Esophagus muscularis mucosa (tissue), 4 donors: ENCODE data around the gene NDUFC2. TPM values are rescaled to one million over a fixed set of nuclear protein-coding genes. Genes with fewer than 3 reads are reported as not detected.
A peak's percentile ranks its signal among the peaks of the same experiment; 100 is the strongest.

Experiments
- DNase-seq: peaks from one replicate; pipeline ENCODE4 v3.0.0-alpha.2; 2017; ENCODE audit errors: extremely low spot score
- H3K27ac ChIP-seq, 4 donors: fragments of 200-600 bp; sonication (generic); replicated peaks in 1 of 4; 1 replicate in 3 of 4; 2 replicates in 1 of 4; pipeline ENCODE4 v1.5.1; 2016 to 2019; ENCODE audit warnings: mild to moderate bottlenecking in 1 of 4
- H3K27me3 ChIP-seq, 4 donors: fragments of 200-600 bp; sonication (generic); one replicate each; pipeline versions ENCODE4 v1.5.1 to v1.6.0; 2016 to 2019
- H3K36me3 ChIP-seq, 4 donors: fragments of 200-600 bp; sonication (generic); one replicate each; pipeline ENCODE4 v1.5.1; 2016 to 2019
- H3K4me1 ChIP-seq, 4 donors: fragments of 200-600 bp; sonication (generic); one replicate each; pipeline ENCODE4 v1.5.1; 2016 to 2019
- H3K4me3 ChIP-seq, 4 donors: fragments of 200-600 bp; sonication (generic); 1 replicate in 2 of 4; 2 replicates in 2 of 4; pipeline ENCODE4 v1.5.1; 2016 to 2019; ENCODE audit warnings: mild to moderate bottlenecking in 4 of 4, moderate library complexity in 1 of 4
- H3K9me3 ChIP-seq, 4 donors: fragments of 200-600 bp; sonication (generic); 1 replicate in 3 of 4; 2 replicates in 1 of 4; pipeline ENCODE4 v1.5.1; 2016 to 2019
- EP300 ChIP-seq: sonication (generic); formaldehyde crosslinking; IDR thresholded peaks from one replicate; pipeline ENCODE4 v1.6.1; 2017; ENCODE audit warnings: antibody characterized with exemption
- POLR2A ChIP-seq: fragments of 450-650 bp; IDR thresholded peaks from one replicate; pipeline ENCODE4 v1.6.1; 2017; ENCODE audit warnings: antibody characterized with exemption, moderate library complexity, mild to moderate bottlenecking, low read depth
- POLR2AphosphoS5 ChIP-seq, 2 donors: sonication (generic); formaldehyde crosslinking; IDR thresholded peaks; one replicate each; pipeline ENCODE4 v1.6.1; 2017; ENCODE audit warnings: antibody characterized with exemption in 2 of 2
- WGBS: methylation state at CpG from one replicate; pipeline ENCODE4 v1.1.5; 2018; 5-methylcytosine and 5-hydroxymethylcytosine counted together
- intact Hi-C: fragments of 100-400 bp; cut with DNase I; formaldehyde crosslinking; loops from one replicate; pipeline ENCODE4 v1.15.1; 2023
- total RNA-seq, 4 donors: library from RNA; depleted of rRNA; stranded (reverse); fragments of >200 nt; gene quantifications; one replicate each; pipeline versions ENCODE4 v1.1.0 to v1.2.1, GENCODE V29; 2016
- TF ChIP-seq, protein P1 (sequence below), 3 experiments: fragments of 200-600 bp in 2 of 3; fragments of 450-650 bp in 1 of 3; sonication (generic) in 2 of 3; IDR thresholded peaks; one replicate each; pipeline ENCODE4 v1.5.1; 2017 to 2019; ENCODE audit warnings: antibody characterized with exemption in 3 of 3, mild to moderate bottlenecking in 2 of 3, moderate library complexity in 1 of 3

The NDUFC2 gene
- total RNA-seq, 4 donors from 2014 or later = 65.1 to 116 (median 91.1) TPM

DNA sequence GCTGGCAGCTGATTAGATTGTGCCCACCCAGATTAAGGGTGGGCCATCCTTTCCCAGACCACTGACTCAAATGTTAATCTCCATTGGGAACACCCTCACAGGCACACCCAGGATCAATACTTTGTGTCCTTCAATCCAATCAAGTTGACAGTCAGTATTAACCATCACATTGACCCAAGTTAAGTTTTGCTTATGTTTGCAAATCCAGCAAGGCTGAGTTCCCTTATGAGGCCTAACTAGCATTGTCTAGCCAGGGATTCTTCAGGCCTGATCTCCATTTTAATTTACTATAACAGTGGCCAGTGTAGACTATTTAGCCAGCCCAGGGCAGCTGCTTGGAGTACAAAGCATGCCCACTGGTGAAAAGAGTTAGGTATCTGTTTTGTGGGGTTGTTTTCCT, 54.3 kb downstream of the NDUFC2 start:
- no peak overlapping the region for H3K27ac ChIP-seq
- no peaks in the 10 kb centered on the region for H3K9me3 ChIP-seq
- no peaks in the 10 kb centered on the region for H3K36me3 ChIP-seq
- H3K27me3 ChIP-seq = peaks cover 0 to 12% (median 0%) of the 10 kb centered on the region in 4 donors
- TF ChIP-seq, protein P1, sequence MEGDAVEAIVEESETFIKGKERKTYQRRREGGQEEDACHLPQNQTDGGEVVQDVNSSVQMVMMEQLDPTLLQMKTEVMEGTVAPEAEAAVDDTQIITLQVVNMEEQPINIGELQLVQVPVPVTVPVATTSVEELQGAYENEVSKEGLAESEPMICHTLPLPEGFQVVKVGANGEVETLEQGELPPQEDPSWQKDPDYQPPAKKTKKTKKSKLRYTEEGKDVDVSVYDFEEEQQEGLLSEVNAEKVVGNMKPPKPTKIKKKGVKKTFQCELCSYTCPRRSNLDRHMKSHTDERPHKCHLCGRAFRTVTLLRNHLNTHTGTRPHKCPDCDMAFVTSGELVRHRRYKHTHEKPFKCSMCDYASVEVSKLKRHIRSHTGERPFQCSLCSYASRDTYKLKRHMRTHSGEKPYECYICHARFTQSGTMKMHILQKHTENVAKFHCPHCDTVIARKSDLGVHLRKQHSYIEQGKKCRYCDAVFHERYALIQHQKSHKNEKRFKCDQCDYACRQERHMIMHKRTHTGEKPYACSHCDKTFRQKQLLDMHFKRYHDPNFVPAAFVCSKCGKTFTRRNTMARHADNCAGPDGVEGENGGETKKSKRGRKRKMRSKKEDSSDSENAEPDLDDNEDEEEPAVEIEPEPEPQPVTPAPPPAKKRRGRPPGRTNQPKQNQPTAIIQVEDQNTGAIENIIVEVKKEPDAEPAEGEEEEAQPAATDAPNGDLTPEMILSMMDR (IDR thresholded peaks at IDR 0.05) = no peak
- TF ChIP-seq POLR2AphosphoS5 (IDR thresholded peaks at IDR 0.05) (no peak), POLR2A (no peak), EP300 (no peak)
- no peak for DNase-seq
- peaks cover 1 to 17% (median 16%) of the 10 kb centered on the region in 4 donors for H3K4me1 ChIP-seq
- intact Hi-C loops = no loop called here
- H3K4me3 ChIP-seq = no peak overlapping the region

DNA sequence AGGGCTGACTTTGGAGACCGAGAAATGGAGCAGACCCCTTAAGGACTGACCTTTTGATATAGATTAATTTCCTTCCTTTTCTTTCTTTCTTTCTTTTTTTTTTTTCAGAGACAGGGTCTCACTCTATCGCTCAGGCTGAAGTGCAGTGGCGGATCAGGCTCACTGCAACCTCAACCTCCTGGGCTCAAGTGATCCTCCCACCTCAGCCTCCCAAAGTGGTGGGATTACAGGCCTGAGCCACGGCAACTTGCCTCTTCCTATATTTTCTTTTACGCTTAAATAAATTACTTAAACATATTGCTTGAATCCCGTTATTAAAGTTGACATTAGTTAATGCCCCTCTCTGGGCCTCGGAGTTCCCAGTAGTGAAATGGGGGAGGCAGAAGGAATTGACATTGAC, 56.2 kb downstream of the NDUFC2 start:
- WGBS = 75% methylated on average over 7 of the region's 7 CpGs
- intact Hi-C loops = no loop called here
- H3K4me1 ChIP-seq = peaks cover 0 to 15% (median 12%) of the 10 kb centered on the region in 4 donors
- peaks cover 0 to 12% (median 0%) of the 10 kb centered on the region in 4 donors for H3K27me3 ChIP-seq
- no peaks in the 10 kb centered on the region for H3K9me3 ChIP-seq
- H3K4me3 ChIP-seq = peak overlapping the region; percentile 53 to 63 (median 56)
- no peaks in the 10 kb centered on the region for H3K36me3 ChIP-seq
- TF ChIP-seq EP300 (no peak), POLR2AphosphoS5 (IDR thresholded peaks at IDR 0.05) (no peak), POLR2A (no peak)
- TF ChIP-seq, protein P1 (IDR thresholded peaks at IDR 0.05) = no peak
- H3K27ac ChIP-seq = peak overlapping the region in 2 of 4 donors; percentile 45 to 48
- no peak for DNase-seq

DNA sequence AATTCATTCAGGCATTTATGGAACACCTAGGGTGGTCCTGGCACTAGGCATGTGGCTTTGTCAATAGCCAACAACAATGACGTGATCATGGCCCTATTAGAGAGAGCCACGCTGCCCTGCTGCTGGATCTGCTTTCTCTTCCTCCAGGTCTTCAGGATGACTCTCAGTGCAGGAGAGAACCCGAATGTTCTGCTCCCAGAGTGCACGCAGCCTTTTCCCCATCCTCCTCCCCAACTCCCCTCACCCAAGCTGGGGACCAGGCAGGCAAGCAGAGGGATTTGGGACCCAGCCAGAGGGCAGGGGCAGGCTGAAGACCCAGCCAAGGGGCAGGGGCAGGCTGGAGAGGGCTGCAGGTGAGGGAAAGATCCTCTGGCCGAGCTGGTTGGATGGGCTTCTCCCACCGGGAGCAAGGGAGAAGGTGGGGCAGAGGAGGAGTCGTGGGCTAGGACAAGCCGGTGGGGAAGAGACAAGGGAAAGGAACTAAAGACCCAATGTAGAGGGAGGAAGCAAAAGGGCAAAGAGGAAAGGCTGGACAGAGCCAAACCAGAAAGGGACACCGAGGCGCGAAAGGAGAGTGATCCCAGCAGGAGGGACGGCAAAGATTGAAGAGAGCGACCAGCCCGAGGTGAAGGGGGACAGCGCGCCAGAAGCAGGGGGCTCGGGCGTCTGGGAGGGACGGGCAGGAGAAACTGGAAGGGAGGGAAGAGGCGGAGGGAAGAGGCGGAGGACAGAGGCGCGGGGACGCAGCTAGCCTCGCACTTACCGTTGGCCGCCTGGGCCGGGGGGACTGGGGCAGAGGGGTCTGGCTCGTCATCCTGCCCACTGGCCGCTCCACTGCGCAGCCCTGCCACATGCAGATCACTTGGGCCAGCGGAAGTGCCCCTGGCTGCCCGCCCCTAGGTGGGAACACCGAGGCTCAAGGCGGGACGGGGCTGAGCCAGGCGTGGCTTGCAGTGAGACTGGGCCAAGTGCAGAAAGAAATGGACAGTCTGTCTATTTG, 57.0 kb downstream of the NDUFC2 start, which contains the start of gene KCTD14:
Gene KCTD14, minus strand, starts transcription at position 880 of the 1,000 bp plus-strand sequence. Its CDS starts 27 bp downstream, at position 853.
- peak within 1 kb of the TSS; percentile 53 to 63 (median 56) for H3K4me3 ChIP-seq
- H3K27me3 ChIP-seq = peaks cover 0 to 12% (median 0%) of the 10 kb centered on the region in 4 donors
- H3K27ac ChIP-seq = peak within 1 kb of the TSS in 3 of 4 donors; percentile 31 to 48 (median 45)
- TF ChIP-seq, protein P1 (IDR thresholded peaks at IDR 0.05) = no peak
- TF ChIP-seq EP300 = no peak
- TF ChIP-seq POLR2AphosphoS5 (IDR thresholded peaks at IDR 0.05) = peak in 1 of 2 donors; percentile 7
- TF ChIP-seq POLR2A = no peak
- no peak for DNase-seq
- intact Hi-C loops = no loop called here
- WGBS = 18% methylated on average over 33 of the region's 37 CpGs
- H3K9me3 ChIP-seq = no peaks in the 10 kb centered on the region
- peaks cover 0 to 15% (median 12%) of the 10 kb centered on the region in 4 donors for H3K4me1 ChIP-seq
- no peaks in the 10 kb centered on the region for H3K36me3 ChIP-seq

DNA sequence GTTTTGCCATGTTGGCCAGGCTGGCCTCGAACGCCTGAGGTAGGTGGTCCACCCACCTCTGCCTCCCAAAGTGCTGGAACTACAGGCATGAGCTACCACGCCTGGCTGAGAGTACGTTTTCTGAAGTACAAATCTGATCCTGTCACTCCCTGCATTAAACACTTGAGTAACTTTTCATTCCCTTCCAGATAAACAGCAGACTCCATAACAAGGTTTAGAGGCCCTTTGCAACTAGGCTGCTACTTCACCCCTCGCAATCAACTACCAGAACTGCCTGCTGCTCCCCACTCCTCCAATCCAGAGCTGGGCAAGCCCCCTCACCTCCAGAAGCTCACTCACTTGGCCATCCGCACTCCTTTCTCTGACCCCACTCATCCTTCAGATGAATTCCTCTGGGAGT, 58.1 kb downstream of the NDUFC2 start:
- Histone ChIP-seq H3K4me3 (no peak overlapping the region), H3K36me3 (peaks cover 0 to 1% (median 0%) of the 10 kb centered on the region in 4 donors), H3K9me3 (no peaks in the 10 kb centered on the region), H3K4me1 (peaks cover 0 to 15% (median 12%) of the 10 kb centered on the region in 4 donors), H3K27ac (no peak overlapping the region), H3K27me3 (peaks cover 0 to 12% (median 0%) of the 10 kb centered on the region in 4 donors)
- DNase-seq = no peak
- intact Hi-C loops = no loop called here
- no peak for TF ChIP-seq POLR2AphosphoS5 (IDR thresholded peaks at IDR 0.05)
- TF ChIP-seq EP300 = no peak
- TF ChIP-seq, protein P1 (IDR thresholded peaks at IDR 0.05) = no peak
- TF ChIP-seq POLR2A = no peak
- 83% methylated on average over 6 of the region's 6 CpGs for WGBS
